Right lobe of liver (tissue), 4 donors: ENCODE measurements around the gene THTPA.

Source experiments
- CTCF ChIP-seq, 4 donors: fragments of 200-600 bp in 3 of 4; fragments of 450-650 bp in 1 of 4; IDR thresholded peaks; one replicate each; pipeline versions ENCODE4 v1.5.1 to v1.8.0; 2016 to 2022; ENCODE audit warnings: antibody characterized with exemption in 4 of 4, mild to moderate bottlenecking in 2 of 4
- POLR2A ChIP-seq: fragments of 450-650 bp; IDR thresholded peaks from one replicate; pipeline ENCODE4 v1.6.1; 2017; ENCODE audit warnings: antibody characterized with exemption, mild to moderate bottlenecking
- donor health status: DM: no; HTN: no; CAD: no.
- donor health status: DM: no; HTN: no; CAD: no.
- donor health status: DM: no; HTN: yes; CAD: no.

- TF ChIP-seq CTCF (IDR thresholded peaks at IDR 0.05) (no peak), POLR2A (no peak)
Measured at GRCh38 chr14:23548351-23549318, 7.4 kb upstream of the THTPA start.
